NCI-H526 treated with DMSO at 0.1 percent for 48 hours (cell line): ENCODE data around the gene TDRD10.

Experiments used
- DNase-seq: peaks from one replicate; lab custom pipeline; 2025; lab: John Stamatoyannopoulos, UW

TDRD10 gene

GRCh38 chr1:154502066-154502743 lies at the start of gene TDRD10, which contains the start of gene SHE:
Gene TDRD10 (plus strand): TSS chr1:154502219. CDS start chr1:154506904, 4,685 bp downstream.
Gene SHE (minus strand): TSS chr1:154502412. CDS start chr1:154502026, 386 bp downstream.
- no peak for DNase-seq

GRCh38 chr1:154453161-154453560 lies 48.9 kb upstream of the TDRD10 start:
- DNase-seq: no peak

- DNase-seq: no peak
These were observed 48.3 kb upstream of the TDRD10 start for GRCh38 chr1:154453574-154454352.

- peak; percentile 97 for DNase-seq
These were observed 47.5 kb upstream of the TDRD10 start for GRCh38 chr1:154454386-154455120.

- DNase-seq: no peak
These were observed 45.4 kb upstream of the TDRD10 start for GRCh38 chr1:154456631-154457030.

- DNase-seq: no peak
These were observed 42.9 kb upstream of the TDRD10 start for GRCh38 chr1:154459080-154459479.

- DNase-seq: no peak
These were observed 41.2 kb upstream of the TDRD10 start for GRCh38 chr1:154460695-154461260.

GRCh38 chr1:154463512-154463990 lies 38.5 kb upstream of the TDRD10 start:
- DNase-seq: no peak

GRCh38 chr1:154465621-154466195 lies 36.3 kb upstream of the TDRD10 start:
- no peak for DNase-seq

- DNase-seq: no peak
These were observed 35.8 kb upstream of the TDRD10 start for GRCh38 chr1:154466206-154466605.

GRCh38 chr1:154466921-154467417 lies 35.0 kb upstream of the TDRD10 start:
- no peak for DNase-seq

GRCh38 chr1:154467434-154468102 lies 34.5 kb upstream of the TDRD10 start:
- DNase-seq: no peak

GRCh38 chr1:154468535-154469250 lies 33.3 kb upstream of the TDRD10 start:
- no peak for DNase-seq

- no peak for DNase-seq
These were observed 32.0 kb upstream of the TDRD10 start for GRCh38 chr1:154469844-154470560.

- DNase-seq: no peak
These were observed 30.7 kb upstream of the TDRD10 start for GRCh38 chr1:154471304-154471703.

GRCh38 chr1:154474802-154475201 lies 27.2 kb upstream of the TDRD10 start:
- DNase-seq: no peak

GRCh38 chr1:154476791-154477190 lies 25.2 kb upstream of the TDRD10 start:
- DNase-seq: no peak

- DNase-seq: no peak
These were observed 24.0 kb upstream of the TDRD10 start for GRCh38 chr1:154478013-154478412.

- DNase-seq: no peak
These were observed 23.4 kb upstream of the TDRD10 start for GRCh38 chr1:154478639-154479038.
